Activated CD4-positive, alpha-beta T cell treated with anti-CD3 and anti-CD28 coated beads for 24 hours (primary cell): ENCODE measurements around the gene OR51D1.

ENCODE experiments used
- DNase-seq, 2 donors: peaks; one replicate each; pipeline ENCODE4 v3.0.0-alpha.2; 2020; ENCODE audit warnings: low read depth in 2 of 2

Gene OR51D1, protein sequence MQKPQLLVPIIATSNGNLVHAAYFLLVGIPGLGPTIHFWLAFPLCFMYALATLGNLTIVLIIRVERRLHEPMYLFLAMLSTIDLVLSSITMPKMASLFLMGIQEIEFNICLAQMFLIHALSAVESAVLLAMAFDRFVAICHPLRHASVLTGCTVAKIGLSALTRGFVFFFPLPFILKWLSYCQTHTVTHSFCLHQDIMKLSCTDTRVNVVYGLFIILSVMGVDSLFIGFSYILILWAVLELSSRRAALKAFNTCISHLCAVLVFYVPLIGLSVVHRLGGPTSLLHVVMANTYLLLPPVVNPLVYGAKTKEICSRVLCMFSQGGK

DNA sequence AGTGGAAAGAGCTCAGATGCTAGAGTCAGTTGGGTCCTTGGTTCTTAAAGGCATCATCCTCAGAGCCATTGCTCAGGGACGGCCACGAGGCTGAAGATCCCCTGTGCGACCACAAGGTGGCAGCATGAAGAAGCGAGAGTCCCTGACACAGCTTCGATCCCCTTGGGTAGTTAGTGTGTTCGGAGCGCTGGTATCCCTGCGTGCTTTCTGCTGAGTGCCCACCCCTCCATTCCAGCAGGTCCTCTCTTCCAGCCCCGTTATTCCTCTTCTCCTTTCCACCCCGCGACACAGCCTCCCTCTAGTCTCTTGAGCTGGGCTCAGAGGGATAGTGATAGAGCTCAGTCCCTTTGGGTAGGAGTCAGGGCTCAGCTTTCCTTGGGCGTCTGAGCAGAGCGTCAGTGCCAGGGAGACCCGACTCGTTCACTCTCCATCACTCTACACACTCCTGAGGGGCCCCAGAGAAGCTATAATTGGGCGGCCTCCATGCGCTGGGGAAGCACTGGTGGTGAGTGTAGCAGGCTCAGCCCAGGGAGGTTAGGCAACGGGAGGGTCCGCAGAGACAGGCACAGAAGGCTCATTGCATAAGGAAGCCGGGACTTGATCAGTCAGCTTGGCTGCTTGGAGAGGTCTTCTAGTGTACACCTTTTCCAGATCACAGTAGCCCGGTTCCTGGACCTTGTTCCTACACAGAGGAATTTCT, at the start of gene OR51D1:
Gene OR51D1, plus strand, starts transcription at position 516 of the 700 bp plus-strand sequence. CDS start 2,314 bp downstream, outside the sequence.
- DNase-seq, result peak; percentile 48 to 56

DNA sequence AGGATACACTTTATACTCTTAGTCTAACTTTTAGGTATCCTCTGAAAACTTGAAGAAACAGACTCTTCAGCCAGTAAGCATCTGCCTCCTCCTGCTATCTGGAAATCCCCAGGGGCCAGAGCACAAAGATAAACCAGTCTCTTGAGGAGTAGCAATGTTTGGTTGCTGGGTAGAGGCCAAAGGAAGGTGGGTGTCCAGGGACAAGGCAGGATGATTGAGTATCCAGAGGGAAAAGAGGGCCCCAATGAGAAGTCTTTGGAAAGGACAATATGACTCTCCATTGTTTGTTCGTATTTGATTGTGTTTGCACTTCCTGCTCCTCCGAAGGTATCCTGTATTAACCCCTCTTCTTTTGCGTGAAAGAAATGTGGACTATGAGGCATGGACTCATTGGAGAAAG, 48.3 kb upstream of the OR51D1 start:
- DNase-seq, result no peak

DNA sequence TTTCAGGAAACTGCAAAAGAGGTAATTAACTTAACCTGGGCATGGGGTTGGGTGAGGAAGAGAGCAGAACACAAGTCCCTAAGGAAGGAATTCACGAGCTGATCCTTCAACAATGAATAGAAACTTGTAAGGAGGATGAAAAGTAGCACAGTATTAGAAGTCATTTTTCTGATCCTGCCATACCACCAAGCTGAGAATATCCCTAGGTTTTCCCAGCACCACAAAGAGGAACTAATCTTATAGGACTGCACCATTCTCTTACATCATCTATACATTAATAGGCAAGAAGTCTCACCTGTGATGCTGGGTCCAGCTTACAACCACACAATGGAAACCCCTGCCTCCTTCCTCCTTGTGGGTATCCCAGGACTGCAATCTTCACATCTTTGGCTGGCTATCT, 43.5 kb upstream of the OR51D1 start, which contains the start of gene OR52I1:
Gene OR52I1, plus strand, starts transcription at position 301 of the 400 bp plus-strand sequence. Its CDS starts 0 bp downstream, at position 301.
- no peak for DNase-seq

DNA sequence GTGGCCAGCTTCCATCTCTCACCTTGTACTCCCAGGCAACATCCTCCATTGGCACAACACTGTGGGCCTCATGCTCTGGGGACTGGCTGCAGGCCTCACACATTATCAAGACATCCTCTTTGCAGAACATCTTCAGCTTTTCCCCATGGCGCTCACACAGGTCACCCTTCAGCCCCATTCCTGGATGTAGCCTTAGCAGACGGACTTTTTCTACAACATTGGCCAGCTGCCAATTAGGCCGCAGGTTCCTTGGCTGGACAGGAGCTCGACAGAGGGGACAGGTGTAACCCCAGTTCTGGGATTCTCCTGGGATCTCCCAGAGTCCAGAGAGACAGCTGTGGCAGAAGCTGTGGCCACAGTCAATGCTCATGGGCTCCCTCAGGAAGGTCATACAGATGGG, 32.2 kb upstream of the OR51D1 start:
- DNase-seq, result no peak

DNA sequence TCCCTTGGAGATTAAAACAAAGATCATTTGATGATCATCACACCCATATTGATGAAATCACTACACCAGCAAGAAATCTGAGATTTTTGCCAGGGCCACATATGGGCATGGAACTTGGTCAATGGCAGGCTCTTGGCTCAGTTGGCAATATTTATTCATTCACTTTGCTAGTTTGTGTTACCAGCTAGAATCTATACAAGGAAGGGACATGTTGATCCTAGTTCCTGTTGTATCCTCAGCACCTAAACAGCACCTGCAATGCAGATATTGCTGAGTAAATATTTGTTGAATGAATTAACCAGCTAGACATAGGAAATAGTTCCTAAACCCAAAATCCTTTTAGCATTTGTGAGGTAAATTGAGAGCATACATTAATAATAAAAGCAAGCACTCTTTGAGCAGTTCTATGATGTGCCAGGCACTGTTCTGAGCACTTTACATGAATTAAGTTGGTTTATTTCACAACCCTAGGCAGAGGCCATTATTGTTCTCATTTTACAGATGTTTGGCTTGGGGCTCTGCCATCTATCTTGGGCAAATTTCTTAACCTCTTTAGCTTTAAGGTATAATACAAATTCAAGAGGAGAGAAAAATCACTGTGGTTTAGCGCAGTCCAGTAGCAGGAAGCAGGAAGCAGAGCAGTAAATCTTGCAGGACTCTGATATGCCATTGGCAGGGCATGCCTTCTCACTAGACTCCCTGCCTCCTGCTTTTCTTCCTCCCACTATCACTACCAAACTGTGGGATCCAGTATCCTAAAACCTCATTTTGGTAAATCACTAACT, 30.9 kb upstream of the OR51D1 start:
- no peak for DNase-seq

DNA sequence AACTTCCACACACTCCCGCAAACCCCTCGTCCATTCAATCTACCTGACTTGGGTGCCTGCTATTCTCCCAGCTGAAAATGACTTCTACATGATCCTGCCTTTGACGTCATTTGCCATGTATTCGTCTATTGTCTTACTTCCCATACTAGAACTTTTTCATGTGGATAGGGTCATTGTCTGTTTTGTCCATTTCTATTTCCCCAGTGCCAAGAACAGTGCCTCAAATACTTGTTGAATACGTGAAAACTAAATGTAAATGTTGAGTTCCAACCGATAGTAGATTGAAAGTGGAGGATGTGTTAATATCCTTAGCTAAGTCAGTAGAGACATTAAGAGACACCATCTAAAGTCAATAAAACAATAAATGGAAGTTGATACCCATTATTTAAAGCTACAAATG, 30.2 kb upstream of the OR51D1 start:
- DNase-seq, result no peak

DNA sequence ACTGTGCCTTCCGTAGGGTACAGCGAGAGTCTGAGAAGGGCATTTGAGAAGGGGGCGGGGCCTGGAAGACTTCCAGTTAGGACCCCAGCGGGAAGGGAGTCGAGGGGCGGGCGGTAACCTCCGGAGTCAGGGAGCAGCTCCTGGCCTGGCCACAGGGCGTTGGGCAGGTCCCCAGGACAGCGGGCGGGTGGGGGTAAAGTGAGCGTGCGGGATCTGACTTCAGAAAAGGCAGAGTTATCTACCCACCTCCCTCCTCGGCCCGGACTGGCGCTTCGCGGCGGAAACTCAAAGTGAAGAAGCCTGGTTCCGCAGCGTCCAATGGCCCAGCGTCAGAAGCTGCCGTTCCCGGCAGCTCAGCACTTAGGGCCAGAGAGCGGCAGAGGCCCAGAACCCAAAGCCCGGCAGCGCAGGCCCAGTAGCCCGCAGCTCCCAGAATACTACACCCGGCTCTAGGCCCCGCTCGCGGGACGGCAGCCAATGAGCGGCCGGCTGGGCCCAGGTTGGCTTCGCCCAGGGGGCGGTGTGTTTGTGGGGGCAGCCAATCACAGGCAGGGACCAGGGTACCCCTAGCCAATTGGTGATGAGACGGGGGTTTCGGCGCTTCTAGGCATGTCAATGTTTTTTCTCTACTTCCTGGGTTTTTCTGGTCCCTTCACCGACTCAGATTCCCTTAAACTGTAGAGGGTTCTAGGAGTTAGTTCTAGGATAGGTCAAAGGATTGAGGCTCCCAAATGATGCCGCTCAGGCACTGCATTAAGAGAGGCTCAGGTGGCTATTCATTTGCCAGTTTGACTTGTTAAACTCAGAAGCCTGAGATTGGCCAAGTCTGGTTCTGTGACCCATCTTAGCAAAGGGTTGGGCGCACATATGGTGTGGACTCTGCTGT, 29.3 kb upstream of the OR51D1 start, which contains the start of gene TRIM68:
Gene TRIM68, minus strand, starts transcription at position 451 of the 886 bp plus-strand sequence. CDS start 2,727 bp downstream, outside the sequence.
- peak; percentile 87 to 88 for DNase-seq

DNA sequence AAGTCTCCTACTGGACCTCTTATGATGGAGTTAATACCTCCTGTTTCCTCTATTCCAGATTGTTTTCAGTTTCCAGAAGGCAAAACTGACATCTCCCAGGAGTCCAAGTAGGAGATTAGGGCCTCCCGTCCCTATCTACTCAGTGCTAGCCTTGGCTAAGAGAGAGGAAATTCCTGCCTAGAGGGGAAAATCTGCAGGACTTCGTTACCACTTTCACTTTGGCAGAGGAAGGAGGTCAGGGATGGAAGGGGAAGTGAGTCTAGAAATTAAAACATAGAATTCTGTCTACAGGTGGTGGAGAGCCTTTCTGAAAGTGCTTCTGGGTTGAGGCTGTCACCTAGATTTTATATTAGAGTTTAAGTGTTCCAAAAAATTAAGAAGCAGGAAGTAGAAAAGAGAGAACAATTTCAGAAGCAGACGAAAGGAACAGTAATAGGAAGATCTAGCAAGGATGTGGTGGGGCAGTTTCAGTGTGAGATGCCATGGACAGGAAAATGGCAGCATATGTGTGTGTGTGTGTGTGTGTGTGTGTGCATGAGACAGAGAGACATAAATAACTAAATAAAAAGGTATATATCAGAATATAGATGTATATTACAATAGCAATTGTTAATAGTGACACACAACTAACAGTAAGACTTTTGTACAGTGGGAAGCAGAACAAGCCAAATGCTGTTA, 26.9 kb upstream of the OR51D1 start:
- peak in 1 of 2 donors; percentile 10 for DNase-seq

DNA sequence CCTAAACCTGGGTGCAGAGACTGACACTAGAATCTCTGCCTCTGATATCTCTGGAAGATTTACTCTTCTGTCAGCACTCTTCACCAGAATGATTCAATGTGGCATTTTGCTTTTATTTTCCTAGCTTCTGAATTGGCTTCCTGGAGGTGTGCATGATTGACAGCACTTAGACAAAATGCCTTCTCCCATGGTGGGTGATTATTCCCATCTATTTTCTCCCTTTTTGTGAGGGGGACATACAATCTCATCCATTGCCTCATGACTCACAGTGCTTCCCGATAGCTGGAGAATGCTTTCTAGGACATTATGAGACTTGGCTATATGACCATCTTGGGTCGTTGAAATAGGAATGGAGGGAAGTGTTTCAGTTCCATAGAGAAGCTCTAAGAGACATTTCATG, 25.3 kb upstream of the OR51D1 start:
- DNase-seq, result no peak

DNA sequence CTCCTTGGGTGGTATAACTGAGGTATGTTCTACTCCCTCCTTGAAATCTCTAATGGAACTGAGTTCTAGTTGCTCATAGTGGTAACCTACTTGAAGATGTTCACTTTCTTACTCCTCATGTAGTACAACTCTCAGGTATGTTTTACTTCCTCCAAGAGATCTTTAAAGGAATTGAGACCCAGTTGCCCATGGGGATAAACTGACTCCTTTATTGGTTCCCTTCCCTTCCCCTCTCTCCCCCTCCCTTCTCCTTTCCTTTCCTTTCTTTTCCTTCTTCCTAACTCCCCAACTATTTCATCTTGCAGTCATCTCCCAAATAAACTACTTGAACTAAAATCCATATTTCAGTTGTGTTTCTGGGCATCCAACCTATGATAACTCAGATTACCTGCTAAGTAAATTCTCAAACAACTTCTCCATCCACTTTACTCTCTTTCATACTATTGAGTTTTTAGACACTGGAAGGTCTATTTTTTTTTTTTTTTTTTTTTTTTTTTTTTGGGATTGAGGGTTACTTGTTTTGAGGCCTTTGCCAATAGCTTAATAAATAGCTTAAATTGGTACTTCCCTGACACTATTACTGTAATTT, 21.3 kb upstream of the OR51D1 start:
- DNase-seq, result no peak

DNA sequence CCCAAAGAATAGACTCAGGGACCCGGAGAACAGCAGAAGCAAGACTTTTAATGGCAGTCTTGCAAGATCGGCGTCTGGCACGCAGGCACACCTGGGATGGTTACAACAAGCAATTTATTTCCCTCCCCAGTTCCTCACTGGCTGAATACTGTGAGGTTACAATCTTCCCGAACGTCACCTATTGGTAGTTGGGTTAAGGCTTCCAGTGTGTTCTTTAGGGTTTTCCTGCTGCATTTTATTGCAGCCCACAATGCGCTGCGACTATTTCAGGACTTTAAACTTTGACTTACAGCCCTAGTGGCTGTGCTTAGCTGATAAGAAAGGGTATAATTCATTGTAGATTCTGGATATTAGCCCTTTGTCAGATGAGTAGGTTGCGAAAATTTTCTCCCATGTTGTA, 17.8 kb upstream of the OR51D1 start:
- no peak for DNase-seq

DNA sequence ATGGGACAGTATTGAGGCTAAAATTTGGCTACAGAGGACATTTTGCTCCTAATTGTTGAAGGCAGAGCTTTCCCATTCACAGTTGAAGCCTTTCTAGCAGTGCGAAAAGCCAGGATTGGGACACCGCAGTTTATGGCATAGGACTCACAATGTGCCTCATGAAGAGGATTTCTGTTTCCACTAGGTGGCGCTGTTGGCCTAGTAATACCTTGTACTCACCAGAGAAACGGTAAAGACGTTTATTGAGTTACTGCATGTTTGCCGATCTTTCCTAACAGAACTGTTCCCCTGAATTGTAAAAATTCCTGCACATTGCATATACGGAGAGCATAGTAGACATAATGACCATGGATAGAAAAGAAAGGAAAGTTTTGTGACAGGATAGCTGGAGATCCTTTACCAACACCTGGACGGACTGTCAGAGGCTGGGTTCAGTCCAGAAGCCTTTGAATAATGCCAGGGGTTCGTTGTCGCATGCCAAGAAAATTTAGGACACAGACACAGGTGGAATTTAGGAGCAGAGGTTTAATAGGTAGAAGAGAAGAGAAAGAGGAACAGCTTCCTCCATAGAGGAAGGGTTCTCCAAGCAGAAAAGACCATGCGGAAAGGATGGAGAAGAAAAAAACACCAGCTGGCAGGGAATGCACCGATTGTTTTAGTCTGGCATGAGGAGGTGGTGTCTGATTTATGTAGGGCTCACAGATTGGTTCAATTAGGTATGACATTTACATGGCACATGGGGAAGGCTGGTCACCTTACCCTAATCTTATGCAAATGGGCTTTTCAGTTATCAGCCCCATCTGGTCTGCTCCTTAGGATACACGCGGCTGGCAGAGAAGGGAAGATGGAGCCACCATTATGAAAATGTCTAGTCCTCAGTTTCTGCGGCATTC, 10.8 kb upstream of the OR51D1 start:
- DNase-seq, result peak; percentile 7 to 28

DNA sequence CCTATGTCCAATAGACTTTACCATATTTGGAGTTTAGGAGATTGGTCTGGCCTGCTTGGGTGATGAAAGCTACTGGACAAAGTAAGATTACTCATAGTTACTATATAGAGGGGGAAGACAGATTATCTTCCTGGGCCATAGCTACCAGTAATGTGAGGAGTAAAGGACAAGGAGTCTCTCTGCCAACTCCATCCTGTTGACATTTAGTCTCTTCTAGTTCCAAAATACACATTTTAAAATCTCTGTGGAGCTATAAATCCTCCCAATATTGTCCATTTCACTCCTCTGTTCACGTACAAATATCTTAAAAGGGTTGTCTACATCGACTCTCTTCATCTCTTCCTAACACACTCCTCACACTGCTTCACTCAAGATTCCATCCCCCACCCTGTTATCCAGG, 1.1 kb upstream of the OR51D1 start:
- no peak for DNase-seq

DNA sequence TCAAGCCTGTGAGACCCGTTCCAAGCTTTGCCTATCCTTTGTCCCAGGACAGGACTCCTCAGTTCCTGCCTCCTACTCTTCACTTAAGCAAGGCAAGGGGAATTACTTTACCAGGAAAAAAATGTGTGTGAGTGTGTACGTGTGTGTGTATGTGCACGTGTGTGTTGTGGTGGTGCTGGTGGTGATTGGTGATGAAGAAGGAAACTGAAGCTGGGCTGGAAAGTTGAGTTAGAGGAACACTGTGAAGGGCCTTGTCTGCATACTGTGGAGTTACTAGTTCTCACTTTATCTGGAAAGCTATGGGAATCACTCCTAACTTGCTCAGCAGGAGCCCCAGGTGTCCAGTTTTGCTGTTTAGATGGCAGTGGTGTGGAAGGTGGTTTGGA, 378 bp downstream of the OR51D1 start:
- no peak for DNase-seq

DNA sequence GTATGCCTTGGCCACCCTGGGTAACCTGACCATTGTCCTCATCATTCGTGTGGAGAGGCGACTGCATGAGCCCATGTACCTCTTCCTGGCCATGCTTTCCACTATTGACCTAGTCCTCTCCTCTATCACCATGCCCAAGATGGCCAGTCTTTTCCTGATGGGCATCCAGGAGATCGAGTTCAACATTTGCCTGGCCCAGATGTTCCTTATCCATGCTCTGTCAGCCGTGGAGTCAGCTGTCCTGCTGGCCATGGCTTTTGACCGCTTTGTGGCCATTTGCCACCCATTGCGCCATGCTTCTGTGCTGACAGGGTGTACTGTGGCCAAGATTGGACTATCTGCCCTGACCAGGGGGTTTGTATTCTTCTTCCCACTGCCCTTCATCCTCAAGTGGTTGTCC, 2.7 kb downstream of the OR51D1 start:
- no peak for DNase-seq

DNA sequence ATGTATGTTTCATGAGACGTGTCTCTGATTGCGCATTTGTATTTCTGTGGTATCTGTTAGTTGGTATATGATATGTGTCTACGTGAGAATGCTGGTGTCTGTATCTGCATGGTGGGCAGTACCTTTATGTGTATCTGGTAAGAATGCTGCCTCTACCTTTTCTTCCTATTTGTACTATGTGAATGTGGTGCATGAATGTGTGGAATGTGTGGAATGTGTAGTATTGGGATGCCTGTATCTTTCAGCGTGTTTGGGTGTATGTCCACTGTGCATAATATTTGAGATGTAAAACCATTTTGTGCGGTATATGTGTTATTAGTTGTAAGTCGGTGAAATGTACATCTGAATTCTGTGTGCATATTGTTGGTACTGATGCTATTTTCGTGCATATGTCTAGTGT, 4.2 kb downstream of the OR51D1 start:
- no peak for DNase-seq

DNA sequence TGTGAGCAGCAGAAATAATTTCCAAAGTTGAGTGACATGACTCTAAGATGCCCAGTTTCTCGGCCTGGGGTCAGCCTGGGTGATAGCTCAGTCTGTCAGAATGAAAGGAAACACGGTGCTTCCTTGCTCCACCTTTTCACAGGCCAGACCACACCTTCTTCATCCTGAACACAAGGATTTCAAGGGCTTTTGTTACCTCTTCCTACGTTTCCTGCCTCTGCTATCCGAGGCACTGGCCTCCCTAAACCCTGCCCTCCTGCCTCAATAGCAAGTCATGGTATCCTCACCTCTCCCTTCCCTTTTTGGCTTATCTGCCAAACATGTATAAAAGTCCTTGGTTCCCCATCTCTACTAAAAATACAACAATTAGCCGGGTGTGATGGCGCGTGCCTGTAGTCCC, 4.8 kb downstream of the OR51D1 start:
- DNase-seq, result no peak

DNA sequence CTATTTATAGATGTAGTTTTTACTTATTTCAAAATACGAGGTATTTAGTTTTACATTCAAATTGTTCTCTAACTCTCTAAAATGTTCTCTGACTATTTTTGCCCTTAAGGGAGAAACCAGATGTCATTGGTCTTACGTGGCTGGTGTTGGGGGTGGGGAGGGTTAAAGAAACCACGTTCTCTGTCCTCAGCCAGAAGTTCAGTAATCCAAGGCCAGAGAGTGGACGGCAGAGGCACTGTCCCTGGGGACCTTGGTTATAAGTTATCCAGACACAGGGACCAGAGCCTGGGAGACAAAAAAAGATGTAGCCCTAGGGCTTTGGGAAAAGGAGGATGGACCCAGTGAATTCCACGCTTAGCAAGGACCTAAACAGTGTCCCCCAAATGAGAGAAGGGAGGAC, 5.8 kb downstream of the OR51D1 start:
- no peak for DNase-seq

DNA sequence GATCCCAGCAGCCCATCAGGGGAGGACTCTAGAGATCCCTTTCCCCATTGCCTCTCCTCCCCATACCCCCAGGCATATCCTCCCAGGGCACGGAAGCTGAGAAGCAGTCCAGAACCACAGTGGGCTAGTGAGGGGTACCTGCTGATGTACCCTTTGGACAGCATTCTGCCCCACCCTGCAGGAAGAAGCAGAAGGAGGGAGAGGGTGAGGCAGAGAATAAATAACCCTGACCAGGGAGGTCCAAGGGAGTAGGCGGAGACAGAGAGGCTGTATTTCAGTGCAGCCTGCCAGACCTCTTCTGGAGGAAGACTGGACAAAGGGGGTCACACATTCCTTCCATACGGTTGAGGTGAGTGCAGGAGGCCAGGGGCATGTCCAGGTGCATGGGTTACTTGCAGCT, 6.4 kb downstream of the OR51D1 start, which contains the start of gene OR51E1:
Gene OR51E1, plus strand, starts transcription at position 301 of the 400 bp plus-strand sequence. CDS start 8,545 bp downstream, outside the sequence.
- DNase-seq, result no peak
